Endothelial cell of umbilical vein (primary cell): ENCODE data around the gene FBLIM1. TPM values are rescaled to one million over a fixed set of nuclear protein-coding genes. Genes with fewer than 3 reads are reported as not detected.

Experiments used
- BruUV-seq: library from RNA; stranded (reverse); fragments of 400-500 nt; replicated peaks from 2 replicates; lab custom pipeline; 2021; lab: Mats Ljungman, UMichigan
- CTCF ChIA-PET: fragments of 300-600, 350-600 bp; sonication (Branson Sonifier 250); formaldehyde crosslinking; loops from one replicate; lab custom pipeline; 2021; ENCODE audit warnings: antibody characterized with exemption, inconsistent platforms; lab: Charles Lee
- POLR2A ChIA-PET: fragments of 300-600, 350-600 bp; sonication (Branson Sonifier 250); formaldehyde crosslinking; loops from one replicate; lab custom pipeline; 2021; ENCODE audit warnings: antibody characterized with exemption, inconsistent platforms; lab: Charles Lee
- DNase-seq: peaks from one replicate; pipeline ENCODE4 v3.0.0-alpha.2; 2011; ENCODE audit warnings: low read depth, low spot score
- FAIRE-seq: peaks from 2 replicates; lab custom pipeline; 2011; peaks lifted over from hg19 to GRCh38; lab: Jason Lieb, UNC
- H2AFZ ChIP-seq: 2 replicates; pipeline ENCODE4 v1.6.0; 2012; ENCODE audit warnings: low read depth, low read length, control low read depth, inconsistent platforms
- H3K27ac ChIP-seq: 2 replicates; pipeline ENCODE4 v1.5.1; 2011; ENCODE audit warnings: low read depth, mild to moderate bottlenecking, control low read depth, low read length, moderate library complexity; ENCODE audit not compliant: insufficient read depth
- H3K27me3 ChIP-seq, 2 experiments: 2 replicates each; pipeline versions ENCODE4 v1.6.0 to v1.6.1; 2011; ENCODE audit warnings: low read length in 2 of 2, mixed read lengths in 1 of 2; ENCODE audit not compliant: control insufficient read depth in 2 of 2, insufficient read depth in 2 of 2
- H3K36me3 ChIP-seq, 2 experiments: 2 replicates in 1 of 2; 3 replicates in 1 of 2; pipeline ENCODE4 v1.5.1; 2011; ENCODE audit warnings: low read length in 2 of 2, mild to moderate bottlenecking in 1 of 2, moderate library complexity in 1 of 2; ENCODE audit not compliant: control insufficient read depth in 2 of 2, insufficient read depth in 2 of 2; ENCODE audit errors: extremely low read depth in 1 of 2
- H3K4me1 ChIP-seq: 3 replicates; pipeline ENCODE4 v1.5.1; 2011; ENCODE audit warnings: mild to moderate bottlenecking, low read length; ENCODE audit not compliant: control insufficient read depth, insufficient read depth; ENCODE audit errors: extremely low read depth
- H3K4me2 ChIP-seq: 2 replicates; pipeline ENCODE4 v1.6.1; 2011; ENCODE audit warnings: low read length, control low read depth, mixed read lengths; ENCODE audit not compliant: insufficient read depth
- H3K4me3 ChIP-seq, 3 experiments: fragments of 200-600 bp in 1 of 3; sonication (generic), shearing (Covaris generic) in 1 of 3; replicated peaks in 1 of 3; 2 replicates each; pipeline ENCODE4 v1.5.1; 2011 to 2016; ENCODE audit warnings: control low read depth in 3 of 3, low read length in 3 of 3, mild to moderate bottlenecking in 2 of 3, inconsistent platforms in 1 of 3, low read depth in 1 of 3, moderate library complexity in 1 of 3; ENCODE audit not compliant: insufficient read depth in 1 of 3
- H3K79me2 ChIP-seq: 2 replicates; pipeline ENCODE4 v1.6.0; 2012; ENCODE audit warnings: low read length, inconsistent platforms; ENCODE audit not compliant: control insufficient read depth, insufficient read depth
- H3K9ac ChIP-seq: replicated peaks from 2 replicates; pipeline ENCODE3; 2011; ENCODE audit warnings: low read length, control low read depth; ENCODE audit not compliant: insufficient read depth; ENCODE audit errors: extremely low read depth
- H3K9me1 ChIP-seq: replicated peaks from 3 replicates; pipeline ENCODE4 v1.6.0; 2011; ENCODE audit warnings: mild to moderate bottlenecking, low read length; ENCODE audit not compliant: control insufficient read depth, insufficient read depth; ENCODE audit errors: extremely low read depth
- H3K9me3 ChIP-seq: replicated peaks from 2 replicates; pipeline ENCODE4 v1.5.1; 2012; ENCODE audit warnings: low read length, inconsistent platforms; ENCODE audit not compliant: control insufficient read depth, insufficient read depth
- H4K20me1 ChIP-seq: replicated peaks from 2 replicates; pipeline ENCODE3; 2011; ENCODE audit warnings: mild to moderate bottlenecking, low read length; ENCODE audit not compliant: control insufficient read depth, insufficient read depth; ENCODE audit errors: extremely low read depth
- EZH2 ChIP-seq: IDR thresholded peaks from 2 replicates; pipeline ENCODE4 v1.6.1; 2012; ENCODE audit warnings: borderline replicate concordance, low read depth, mild to moderate bottlenecking, moderate library complexity, low read length, inconsistent platforms; ENCODE audit not compliant: severe bottlenecking
- FOS ChIP-seq: IDR thresholded peaks from 2 replicates; pipeline ENCODE4 v1.6.1; 2011; ENCODE audit warnings: mild to moderate bottlenecking, low read length, moderate library complexity, borderline replicate concordance; ENCODE audit not compliant: insufficient read depth
- GATA2 ChIP-seq: IDR thresholded peaks from 2 replicates; pipeline ENCODE4 v1.7.0; 2011; ENCODE audit warnings: low read depth, mild to moderate bottlenecking, moderate library complexity, mixed read lengths, low read length; ENCODE audit not compliant: insufficient read length, insufficient read depth
- JUN ChIP-seq: IDR thresholded peaks from 2 replicates; pipeline ENCODE4 v1.6.1; 2011; ENCODE audit warnings: borderline replicate concordance, low read depth; ENCODE audit not compliant: insufficient read length, insufficient read depth
- MYC ChIP-seq: IDR thresholded peaks from one replicate; pipeline ENCODE4 v1.6.1; 2011; ENCODE audit warnings: mild to moderate bottlenecking, low read depth, low read length
- POLR2A ChIP-seq: IDR thresholded peaks from 2 replicates; pipeline ENCODE4 v1.6.1; 2012; ENCODE audit warnings: low read depth, mild to moderate bottlenecking, control low read depth, low read length
- POLR2AphosphoS5 ChIP-seq: IDR thresholded peaks from 2 replicates; pipeline ENCODE4 v1.6.1; 2012; ENCODE audit warnings: low read depth, mild to moderate bottlenecking, control low read depth, low read length, moderate library complexity; ENCODE audit not compliant: insufficient read depth
- dilution Hi-C: fragments of 300-500 bp; cut with MboI; formaldehyde crosslinking; loops from one replicate; pipeline ENCODE4 v1.15.0; 2019; ENCODE audit warnings: low sequenced_read_pairs; ENCODE audit not compliant: extremely low pct_ligation_motif_present
- intact Hi-C: fragments of 100-400 bp; cut with micrococcal nuclease; formaldehyde crosslinking; loops from one replicate; pipeline ENCODE4 v1.10.0; 2022
- polyA plus RNA-seq, 4 experiments: library from polyadenylated mRNA; depleted of rRNA in 3 of 4; stranded (reverse) in 3 of 4; unstranded in 1 of 4; fragments of >200 nt; gene quantifications; 2 replicates each; pipeline versions ENCODE4 v1.2.1 to v1.2.3, GENCODE V29; 2011 to 2012; ENCODE audit warnings: missing spikeins in 1 of 4
- total RNA-seq: library from RNA; stranded (reverse); gene quantifications from 2 replicates; pipeline ENCODE4 v1.2.3, GENCODE V29; 2021
- TF ChIP-seq, protein P1 (sequence below), 2 donors: IDR thresholded peaks; 1 replicate in 1 of 2; 2 replicates in 1 of 2; pipeline ENCODE4 v1.5.1; 2011; ENCODE audit warnings: low read length in 2 of 2, mild to moderate bottlenecking in 2 of 2, moderate library complexity in 2 of 2, control low read depth in 1 of 2, inconsistent platforms in 1 of 2, low read depth in 1 of 2; ENCODE audit not compliant: insufficient read depth in 1 of 2; ENCODE audit errors: extremely low read depth in 1 of 2
- TF ChIP-seq, protein P2 (sequence below): IDR thresholded peaks from 2 replicates; pipeline ENCODE4 v1.6.1; 2011; ENCODE audit not compliant: insufficient read depth, insufficient read length

FBLIM1 gene
- total and polyA plus RNA-seq, 2 donors (not counting 3 experiments of a cell fraction or from before 2014, with no cell fraction given): 363 to 414 TPM

DNA sequence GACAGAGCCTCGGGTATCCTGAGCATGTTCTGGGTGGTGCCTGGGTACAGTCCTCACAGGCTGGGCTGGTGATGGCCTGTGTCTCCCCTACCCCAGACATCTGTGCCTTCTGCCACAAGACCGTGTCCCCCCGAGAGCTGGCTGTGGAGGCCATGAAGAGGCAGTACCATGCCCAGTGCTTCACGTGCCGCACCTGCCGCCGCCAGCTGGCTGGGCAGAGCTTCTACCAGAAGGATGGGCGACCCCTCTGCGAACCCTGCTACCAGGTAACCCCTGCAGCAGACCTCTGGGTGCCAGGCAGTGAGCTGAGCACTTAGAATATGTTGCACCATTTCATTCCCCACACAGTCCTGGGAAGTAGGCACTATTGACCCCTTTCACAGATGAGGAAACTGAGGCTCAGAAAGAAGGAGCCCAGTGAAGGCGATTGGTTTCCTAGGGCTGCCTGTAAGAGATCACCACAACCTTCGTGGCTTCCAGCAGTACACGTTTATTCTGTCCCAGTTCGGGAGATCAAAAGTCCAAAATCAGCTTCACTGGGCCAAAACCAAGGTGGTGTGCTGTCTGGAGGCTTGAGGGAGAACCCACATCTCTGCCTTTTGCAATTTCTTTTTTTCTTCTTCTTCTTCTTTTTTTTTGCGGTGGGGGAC is 11.8 kb downstream of the FBLIM1 start:
- Histone ChIP-seq H3K4me3 (no peak overlapping the region), H4K20me1 (peaks cover 3% of the 10 kb centered on the region), H3K4me1 (peaks cover 6% of the 10 kb centered on the region), H3K9ac (no peak overlapping the region), H3K27ac (no peak overlapping the region), H3K9me3 (no peaks in the 10 kb centered on the region), H2AFZ (no peak overlapping the region), H3K79me2 (peaks cover 58% of the 10 kb centered on the region), H3K4me2 (no peak overlapping the region), H3K27me3 (no peaks in the 10 kb centered on the region), H3K9me1 (no peaks in the 10 kb centered on the region), H3K36me3 (peaks cover 43 to 58% of the 10 kb centered on the region in 2 experiments)
- CTCF ChIA-PET: interaction anchor here (0.8 kb wide), 1 partner anchor 22 kb away, joined by 3 read pairs; no protein-coding TSS in a partner anchor
- dilution Hi-C loops (no loop called here), intact Hi-C loops (no loop called here)
- BruUV-seq: no TSS peak
- FAIRE-seq (no peak), DNase-seq (no peak)
- POLR2A ChIA-PET: interaction anchor here (1.3 kb wide), 1 partner anchor 10 kb away, joined by 3 read pairs; no protein-coding TSS in a partner anchor
- TF ChIP-seq, protein P1, sequence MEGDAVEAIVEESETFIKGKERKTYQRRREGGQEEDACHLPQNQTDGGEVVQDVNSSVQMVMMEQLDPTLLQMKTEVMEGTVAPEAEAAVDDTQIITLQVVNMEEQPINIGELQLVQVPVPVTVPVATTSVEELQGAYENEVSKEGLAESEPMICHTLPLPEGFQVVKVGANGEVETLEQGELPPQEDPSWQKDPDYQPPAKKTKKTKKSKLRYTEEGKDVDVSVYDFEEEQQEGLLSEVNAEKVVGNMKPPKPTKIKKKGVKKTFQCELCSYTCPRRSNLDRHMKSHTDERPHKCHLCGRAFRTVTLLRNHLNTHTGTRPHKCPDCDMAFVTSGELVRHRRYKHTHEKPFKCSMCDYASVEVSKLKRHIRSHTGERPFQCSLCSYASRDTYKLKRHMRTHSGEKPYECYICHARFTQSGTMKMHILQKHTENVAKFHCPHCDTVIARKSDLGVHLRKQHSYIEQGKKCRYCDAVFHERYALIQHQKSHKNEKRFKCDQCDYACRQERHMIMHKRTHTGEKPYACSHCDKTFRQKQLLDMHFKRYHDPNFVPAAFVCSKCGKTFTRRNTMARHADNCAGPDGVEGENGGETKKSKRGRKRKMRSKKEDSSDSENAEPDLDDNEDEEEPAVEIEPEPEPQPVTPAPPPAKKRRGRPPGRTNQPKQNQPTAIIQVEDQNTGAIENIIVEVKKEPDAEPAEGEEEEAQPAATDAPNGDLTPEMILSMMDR (IDR thresholded peaks at IDR 0.05; ENCODE audit: extremely low read depth in 1 of 2, insufficient read depth in 1 of 2, low read depth in 1 of 2, low read length in 2 of 2): no peak
- TF ChIP-seq POLR2A: no peak

DNA sequence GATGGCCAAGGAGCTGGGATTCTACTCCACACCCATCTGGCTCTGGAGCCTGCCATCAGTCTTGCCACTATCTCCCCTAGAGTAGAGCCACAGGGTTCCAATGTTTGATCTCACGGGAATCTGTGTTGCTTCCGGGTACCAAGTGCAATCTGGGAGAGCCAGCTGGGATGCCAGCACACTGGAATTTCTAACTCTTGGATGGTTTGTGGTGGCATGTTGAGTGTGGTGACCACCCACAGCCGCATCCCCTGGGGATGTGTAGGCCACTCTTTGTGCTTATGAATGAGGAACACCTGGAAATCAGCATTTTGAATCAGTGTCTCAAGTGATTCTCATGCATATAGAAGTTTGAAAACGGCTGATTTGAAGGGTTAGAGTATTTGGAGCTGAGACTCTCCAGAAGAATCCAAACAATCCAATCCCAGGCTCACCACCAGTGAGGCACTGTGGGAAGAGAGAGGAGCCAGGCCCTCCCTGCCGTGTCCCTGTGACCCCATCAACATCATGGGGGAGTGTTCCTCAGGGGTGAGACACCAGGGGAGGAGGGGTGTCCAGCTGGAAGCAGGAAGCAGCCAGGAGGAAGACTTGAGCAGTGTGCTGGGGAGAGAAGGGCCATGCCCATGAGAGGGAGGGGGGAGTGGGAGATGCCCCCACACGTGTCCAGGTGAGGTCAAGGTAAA is 13.4 kb downstream of the FBLIM1 start:
- peaks cover 47% of the 10 kb centered on the region for H3K79me2 ChIP-seq
- no peak overlapping the region for H3K4me3 ChIP-seq
- ChIA-PET POLR2A (interaction anchor here (1.3 kb wide), 1 partner anchor 12 kb away, joined by 3 read pairs; no protein-coding TSS in a partner anchor), CTCF (interaction anchor here (0.8 to 1.0 kb wide), 2 partner anchors 8 to 31 kb away, joined by 3 read pairs; no protein-coding TSS in a partner anchor)
- H2AFZ ChIP-seq: no peak overlapping the region
- no TSS peak for BruUV-seq
- FAIRE-seq (no peak), DNase-seq (no peak)
- no peak overlapping the region for H3K9ac ChIP-seq
- dilution Hi-C loops (no loop called here), intact Hi-C loops (no loop called here)
- peaks cover 46 to 61% of the 10 kb centered on the region in 2 experiments for H3K36me3 ChIP-seq
- no peaks in the 10 kb centered on the region for H3K9me3 ChIP-seq
- H4K20me1 ChIP-seq: peaks cover 3% of the 10 kb centered on the region
- TF ChIP-seq POLR2AphosphoS5 (no peak), POLR2A (no peak), JUN (no peak), FOS (no peak), EZH2 (no peak), GATA2 (no peak), MYC (no peak)
- TF ChIP-seq, protein P1 (IDR thresholded peaks at IDR 0.05; ENCODE audit: extremely low read depth in 1 of 2, insufficient read depth in 1 of 2, low read depth in 1 of 2, low read length in 2 of 2): no peak
- TF ChIP-seq, protein P2, sequence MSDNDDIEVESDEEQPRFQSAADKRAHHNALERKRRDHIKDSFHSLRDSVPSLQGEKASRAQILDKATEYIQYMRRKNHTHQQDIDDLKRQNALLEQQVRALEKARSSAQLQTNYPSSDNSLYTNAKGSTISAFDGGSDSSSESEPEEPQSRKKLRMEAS: no peak
- no peak overlapping the region for H3K27ac ChIP-seq
- no peaks in the 10 kb centered on the region for H3K9me1 ChIP-seq
- no peak overlapping the region for H3K4me2 ChIP-seq
- no peaks in the 10 kb centered on the region for H3K27me3 ChIP-seq
- H3K4me1 ChIP-seq: no peaks in the 10 kb centered on the region
